GM13976 (cell line): ENCODE data around the gene ACADVL.
"Not testable (repeated sequence)": the region's sequence is repeated elsewhere in the genome, so short reads cannot be mapped to it uniquely, and the experiment has no call there.

Experiments
- DNase-seq: peaks from one replicate; pipeline ENCODE4 v3.0.0; 2012; ENCODE audit warnings: low spot score
- in situ Hi-C: fragments of 300-500 bp; cut with MboI; formaldehyde crosslinking; loops from one replicate; pipeline ENCODE4 v1.12.0; 2022; ENCODE audit warnings: low sequenced_read_pairs, mixed read lengths, inconsistent platforms; ENCODE audit not compliant: unreplicated experiment
- TF ChIP-seq, protein P1 (sequence below): IDR thresholded peaks from 2 replicates; pipeline ENCODE4 v1.5.1; 2012; ENCODE audit warnings: borderline replicate concordance, mild to moderate bottlenecking; ENCODE audit not compliant: insufficient read depth; ENCODE audit errors: extremely low read depth, missing control alignments, control extremely low read depth

ACADVL gene

DNA sequence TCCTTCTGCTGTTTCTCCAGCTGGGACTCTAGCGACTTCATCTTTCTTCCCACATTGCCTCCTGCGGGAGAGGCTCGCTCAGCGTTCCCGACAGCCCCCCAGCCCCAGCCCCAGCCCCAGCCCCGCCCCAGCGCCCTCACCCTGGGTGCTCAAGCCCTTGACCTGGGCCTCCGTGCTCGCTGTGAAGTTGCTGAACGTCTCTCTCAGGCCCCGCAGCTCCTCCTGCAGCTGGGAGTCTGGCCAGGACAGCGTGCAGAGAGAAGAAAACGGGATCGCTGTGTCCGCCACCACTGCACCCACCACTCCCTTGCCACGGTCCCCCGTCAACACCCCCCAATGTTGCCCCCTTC, 42.9 kb upstream of the ACADVL start:
- TF ChIP-seq, protein P1, sequence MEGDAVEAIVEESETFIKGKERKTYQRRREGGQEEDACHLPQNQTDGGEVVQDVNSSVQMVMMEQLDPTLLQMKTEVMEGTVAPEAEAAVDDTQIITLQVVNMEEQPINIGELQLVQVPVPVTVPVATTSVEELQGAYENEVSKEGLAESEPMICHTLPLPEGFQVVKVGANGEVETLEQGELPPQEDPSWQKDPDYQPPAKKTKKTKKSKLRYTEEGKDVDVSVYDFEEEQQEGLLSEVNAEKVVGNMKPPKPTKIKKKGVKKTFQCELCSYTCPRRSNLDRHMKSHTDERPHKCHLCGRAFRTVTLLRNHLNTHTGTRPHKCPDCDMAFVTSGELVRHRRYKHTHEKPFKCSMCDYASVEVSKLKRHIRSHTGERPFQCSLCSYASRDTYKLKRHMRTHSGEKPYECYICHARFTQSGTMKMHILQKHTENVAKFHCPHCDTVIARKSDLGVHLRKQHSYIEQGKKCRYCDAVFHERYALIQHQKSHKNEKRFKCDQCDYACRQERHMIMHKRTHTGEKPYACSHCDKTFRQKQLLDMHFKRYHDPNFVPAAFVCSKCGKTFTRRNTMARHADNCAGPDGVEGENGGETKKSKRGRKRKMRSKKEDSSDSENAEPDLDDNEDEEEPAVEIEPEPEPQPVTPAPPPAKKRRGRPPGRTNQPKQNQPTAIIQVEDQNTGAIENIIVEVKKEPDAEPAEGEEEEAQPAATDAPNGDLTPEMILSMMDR: no peak
- DNase-seq: no peak
- in situ Hi-C loops: no loop called here

DNA sequence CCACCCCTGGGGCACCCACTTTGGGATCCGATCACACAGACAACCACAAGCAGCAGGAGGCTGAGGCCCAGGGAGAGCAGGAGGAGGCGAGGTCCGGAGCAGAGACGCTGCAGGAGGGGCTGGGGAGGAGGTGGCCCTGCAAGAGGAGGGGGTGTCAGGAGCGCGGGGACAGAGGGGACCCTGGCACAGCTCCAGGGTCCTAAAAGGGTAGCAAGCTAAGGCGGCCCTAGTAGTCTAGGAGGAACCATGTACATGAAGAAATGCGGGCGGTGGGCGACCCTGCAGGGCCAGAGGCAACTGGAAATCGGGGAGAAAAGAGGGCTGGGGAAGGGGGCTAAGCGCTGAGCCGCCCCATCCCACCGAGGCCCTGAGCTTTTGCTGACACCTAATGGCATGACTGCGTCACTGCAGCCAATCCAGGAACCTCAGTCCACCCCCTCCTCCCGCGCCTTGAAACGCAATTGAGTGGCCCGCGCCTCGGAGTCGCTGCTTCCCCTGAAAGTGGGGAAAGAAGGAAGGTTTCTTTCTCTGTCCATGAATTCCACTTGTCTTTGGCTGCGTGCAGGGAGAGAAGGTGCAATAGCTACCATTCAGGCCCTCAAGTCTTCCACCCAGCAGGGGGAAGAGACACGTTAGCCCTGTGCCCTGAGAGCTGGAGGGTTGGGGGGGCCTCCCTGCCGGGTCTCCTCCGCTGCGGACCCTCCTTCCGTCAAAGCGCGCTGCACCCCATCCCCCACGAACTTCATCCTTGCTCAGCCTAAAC, 42.4 kb upstream of the ACADVL start:
- TF ChIP-seq, protein P1: peak; percentile 93
- in situ Hi-C loops: no loop called here
- peak; percentile 92 for DNase-seq

DNA sequence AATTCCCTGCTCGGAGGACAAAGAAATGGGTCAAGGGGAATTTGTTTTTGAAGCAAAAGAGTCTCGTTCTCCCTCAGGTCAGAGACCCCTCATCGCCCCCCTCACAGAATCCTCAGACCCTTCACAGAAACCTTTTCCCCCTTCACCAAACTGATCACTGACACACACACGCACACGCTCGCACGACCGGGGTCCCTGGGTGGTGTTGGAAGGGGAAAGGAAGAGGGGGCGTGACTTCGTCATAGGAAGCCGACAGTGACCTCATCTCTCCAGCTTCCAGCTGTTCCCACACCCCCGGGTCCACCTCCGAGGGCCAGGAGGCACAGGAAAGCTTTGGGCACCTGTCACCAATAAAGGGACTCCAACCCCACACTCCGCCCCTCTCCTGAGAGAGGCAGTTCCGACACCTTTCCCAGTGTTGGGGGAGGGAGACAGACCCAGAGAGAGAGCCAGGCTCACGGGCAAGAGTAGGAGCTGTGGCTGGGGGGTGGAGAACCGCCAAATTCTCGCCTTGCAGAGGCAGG, 41.7 kb upstream of the ACADVL start:
- DNase-seq: no peak
- in situ Hi-C loops: no loop called here
- TF ChIP-seq, protein P1: no peak

DNA sequence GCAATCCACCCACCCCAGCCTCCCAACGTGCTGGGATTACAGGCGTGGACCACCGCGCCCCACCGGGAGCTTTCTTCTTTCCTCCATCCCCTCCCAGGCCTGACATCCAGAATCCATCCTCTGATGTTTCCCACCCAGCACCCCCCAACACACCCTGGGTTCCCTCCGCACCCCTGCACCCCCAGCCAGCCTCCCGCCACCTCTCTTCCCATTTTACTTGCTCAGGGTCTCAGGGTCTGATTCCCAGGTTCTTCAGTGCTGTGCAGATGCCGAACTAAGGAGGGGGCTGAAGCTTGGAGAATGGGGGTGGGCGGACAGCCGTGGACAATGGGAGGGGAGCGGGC, 40.8 kb upstream of the ACADVL start:
- in situ Hi-C loops: no loop called here
- TF ChIP-seq, protein P1: no peak
- DNase-seq: no peak

DNA sequence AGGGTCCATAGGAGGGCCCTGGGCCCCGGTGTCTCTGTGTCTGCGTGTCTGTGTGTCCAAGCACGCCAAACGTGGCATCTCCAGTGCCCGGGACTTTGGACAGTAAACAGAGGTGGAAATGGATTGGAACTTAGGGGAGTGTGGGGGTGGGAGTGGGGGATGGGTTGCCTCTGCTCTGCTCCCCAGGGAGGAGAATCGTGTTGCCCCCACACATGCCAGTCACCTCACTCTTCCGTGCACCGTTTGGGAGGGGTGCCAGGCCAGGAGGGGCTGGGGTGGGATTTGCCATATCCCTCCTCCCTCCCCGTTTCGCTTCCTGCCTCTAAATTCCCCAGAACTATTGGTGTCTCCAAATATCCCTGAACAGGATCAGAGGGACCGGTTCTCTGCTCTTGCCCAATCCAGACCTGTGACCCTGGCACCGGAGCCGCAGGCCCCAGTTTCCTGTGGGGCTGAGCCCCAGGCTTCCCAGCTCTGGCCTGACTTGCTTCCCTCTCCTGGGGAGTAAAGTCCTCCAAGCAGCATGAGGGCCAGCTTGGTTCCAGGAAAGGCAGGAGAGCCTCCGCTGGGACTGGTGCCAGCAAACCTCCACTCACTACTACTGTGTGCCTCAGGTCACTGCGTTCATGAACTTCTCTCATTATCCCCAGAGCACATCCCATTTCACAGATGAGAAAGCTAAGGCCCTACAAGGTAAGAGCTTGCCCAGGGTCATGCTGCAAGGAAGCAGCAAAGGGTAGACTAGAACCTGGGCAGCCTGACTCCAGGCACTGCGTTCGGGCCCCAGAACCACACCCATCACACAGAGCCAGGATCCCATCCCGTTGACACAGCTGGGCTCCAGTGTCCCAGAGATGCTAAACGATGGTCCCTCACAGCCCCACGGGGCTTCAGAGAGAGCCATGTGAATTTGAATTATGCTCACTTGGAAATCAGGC, 40.2 kb upstream of the ACADVL start, which contains the start of gene ASGR1:
Gene ASGR1, minus strand, starts transcription at position 54 of the 938 bp plus-strand sequence. CDS start 807 bp downstream, outside the sequence.
- DNase-seq: no peak
- TF ChIP-seq, protein P1: no peak
- in situ Hi-C loops: no loop called here

DNA sequence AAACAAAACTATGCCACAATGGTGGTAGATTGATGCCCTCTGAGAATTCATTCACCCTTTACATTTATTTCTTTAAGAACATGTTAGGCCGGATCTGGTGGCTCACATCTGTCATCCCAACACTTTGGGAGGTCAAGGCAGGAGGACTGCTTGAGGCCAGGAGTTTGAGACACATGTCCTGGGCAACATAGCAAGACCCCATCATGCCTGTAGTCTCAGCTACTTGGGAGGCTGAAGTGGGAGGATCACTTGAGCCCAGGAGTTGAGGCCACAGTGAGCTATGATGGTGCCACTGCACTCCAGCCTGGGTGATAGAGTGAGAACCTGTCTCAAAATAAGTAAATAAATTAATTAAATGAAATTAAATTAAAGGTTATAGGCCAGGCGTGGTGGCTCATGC, 37.6 kb upstream of the ACADVL start:
- DNase-seq, in situ Hi-C loops: not testable (repeated sequence)
